IMR-90 (cell line): ENCODE results near the gene TBCD. TPM values are rescaled to one million over a fixed set of nuclear protein-coding genes. Genes with fewer than 3 reads are reported as not detected.
A peak's percentile ranks its signal among the peaks of the same experiment; 100 is the strongest.

Experiments used
- ATAC-seq: fragments of 200-7000 bp; cut with Tn5 transposase; 2 replicates; pipeline ENCODE4 v1.9.1; 2020; ENCODE audit warnings: low read depth, mild to moderate bottlenecking, moderate library complexity
- BruUV-seq: library from RNA; stranded (reverse); fragments of 400-500 nt; replicated peaks from 2 replicates; lab custom pipeline; 2021; lab: Mats Ljungman, UMichigan
- CTCF ChIA-PET: fragments of 300-600 bp; formaldehyde crosslinking; extraction: SDS; loops from one replicate; lab custom pipeline; 2021; ENCODE audit warnings: antibody characterized with exemption; lab: Yijun Ruan, JAX
- POLR2A ChIA-PET: fragments of 300-600 bp; sonication (Branson Sonifier 250); formaldehyde crosslinking; loops from one replicate; lab custom pipeline; 2022; ENCODE audit warnings: antibody characterized with exemption; ENCODE audit not compliant: unreplicated experiment; lab: Charles Lee
- DNase-seq: peaks from one replicate; pipeline ENCODE4 v3.0.0; 2013
- H2AFZ ChIP-seq: replicated peaks from 2 replicates; pipeline ENCODE3; 2013; ENCODE audit warnings: low read length, mild to moderate bottlenecking; ENCODE audit not compliant: poor library complexity
- H2AK5ac ChIP-seq: 2 replicates; pipeline ENCODE4 v1.6.1; 2013; ENCODE audit warnings: low read depth, low read length, inconsistent platforms
- H2AK9ac ChIP-seq: replicated peaks from 2 replicates; pipeline ENCODE3; 2013; ENCODE audit warnings: mild to moderate bottlenecking, low read depth, low read length, moderate library complexity; ENCODE audit not compliant: poor library complexity
- H2BK120ac ChIP-seq: 2 replicates; pipeline ENCODE4 v1.6.1; 2013; ENCODE audit warnings: low read depth, low read length, inconsistent platforms
- H2BK15ac ChIP-seq: 3 replicates; pipeline ENCODE4 v1.6.1; 2013; ENCODE audit warnings: low read depth, low read length, inconsistent platforms
- H2BK20ac ChIP-seq: 2 replicates; pipeline ENCODE4 v1.6.1; 2013; ENCODE audit warnings: low read depth, mild to moderate bottlenecking, inconsistent platforms, low read length, moderate library complexity
- H2BK5ac ChIP-seq: 2 replicates; pipeline ENCODE4 v1.6.1; 2013; ENCODE audit warnings: mild to moderate bottlenecking, low read depth, low read length, inconsistent platforms; ENCODE audit not compliant: poor library complexity, severe bottlenecking
- H3K14ac ChIP-seq: replicated peaks from 2 replicates; pipeline ENCODE4 v1.6.1; 2013; ENCODE audit warnings: low read depth, low read length, inconsistent platforms
- H3K18ac ChIP-seq: 2 replicates; pipeline ENCODE4 v1.6.1; 2013; ENCODE audit warnings: low read depth, low read length, control low read depth
- H3K23ac ChIP-seq: 2 replicates; pipeline ENCODE4 v1.6.1; 2013; ENCODE audit warnings: low read depth, low read length, inconsistent platforms
- H3K27ac ChIP-seq: 2 replicates; pipeline ENCODE4 v1.5.1; 2013; ENCODE audit warnings: mild to moderate bottlenecking, control low read depth, low read length; ENCODE audit not compliant: insufficient read depth
- H3K27me3 ChIP-seq: 2 replicates; pipeline ENCODE4 v1.6.1; 2013; ENCODE audit warnings: low read length; ENCODE audit not compliant: control insufficient read depth, insufficient read depth
- H3K36me3 ChIP-seq: 2 replicates; pipeline ENCODE4 v1.6.1; 2013; ENCODE audit warnings: low read length, mixed read lengths; ENCODE audit not compliant: control insufficient read depth, insufficient read depth
- H3K4ac ChIP-seq: 2 replicates; pipeline ENCODE4 v1.6.1; 2013; ENCODE audit warnings: low read depth, low read length, inconsistent platforms
- H3K4me1 ChIP-seq: 2 replicates; pipeline ENCODE4 v1.6.1; 2013; ENCODE audit warnings: low read length, mixed read lengths; ENCODE audit not compliant: control insufficient read depth, insufficient read depth
- H3K4me2 ChIP-seq: 2 replicates; pipeline ENCODE4 v1.6.1; 2013; ENCODE audit warnings: low read depth, mild to moderate bottlenecking, control low read depth, low read length, moderate library complexity
- H3K4me3 ChIP-seq: 2 replicates; pipeline ENCODE4 v1.5.1; 2013; ENCODE audit warnings: low read depth, mild to moderate bottlenecking, control low read depth, low read length, moderate library complexity; ENCODE audit not compliant: insufficient read depth
- H3K56ac ChIP-seq: 2 replicates; pipeline ENCODE4 v1.6.1; 2013; ENCODE audit warnings: low read length, inconsistent platforms; ENCODE audit not compliant: insufficient read depth; ENCODE audit errors: extremely low read depth
- H3K79me1 ChIP-seq, 2 experiments: 2 replicates each; pipeline ENCODE4 v1.6.1; 2013; ENCODE audit warnings: low read length in 2 of 2, inconsistent platforms in 1 of 2, low read depth in 1 of 2
- H3K9ac ChIP-seq: 2 replicates; pipeline ENCODE4 v1.6.1; 2013; ENCODE audit warnings: low read depth, low read length, control low read depth
- H3K9me1 ChIP-seq: 2 replicates; pipeline ENCODE4 v1.6.1; 2013; ENCODE audit warnings: low read length, inconsistent platforms; ENCODE audit not compliant: insufficient read depth
- H3K9me3 ChIP-seq: 2 replicates; pipeline ENCODE4 v1.6.1; 2013; ENCODE audit warnings: low read length; ENCODE audit not compliant: control insufficient read depth, insufficient read depth
- H4K20me1 ChIP-seq: 2 replicates; pipeline ENCODE4 v1.6.1; 2013; ENCODE audit warnings: low read length, inconsistent platforms; ENCODE audit not compliant: insufficient read depth
- H4K5ac ChIP-seq: 2 replicates; pipeline ENCODE4 v1.6.1; 2013; ENCODE audit warnings: mild to moderate bottlenecking, low read depth, low read length, control low read depth
- H4K8ac ChIP-seq, 2 experiments: 2 replicates each; pipeline ENCODE4 v1.6.1; 2013; ENCODE audit warnings: low read depth in 2 of 2, low read length in 2 of 2, control low read depth in 1 of 2, inconsistent platforms in 1 of 2
- H4K91ac ChIP-seq: 2 replicates; pipeline ENCODE4 v1.6.1; 2013; ENCODE audit warnings: low read depth, low read length, inconsistent platforms; ENCODE audit not compliant: insufficient read depth
- CEBPB ChIP-seq: IDR thresholded peaks from 2 replicates; pipeline ENCODE4 v1.6.1; 2012; ENCODE audit warnings: low read depth, low read length, improper control_type of control experiment
- NFE2L2 ChIP-seq: fragments of 150-350 bp; IDR thresholded peaks from 2 replicates; pipeline ENCODE4 v1.6.1; 2016; ENCODE audit warnings: low read depth, mild to moderate bottlenecking, low read length
- WGBS, 2 experiments: methylation state at CpG; one replicate each; pipeline versions ENCODE4 v1.1.5 to v1.1.7; 2013; ENCODE audit warnings: missing lambda C conversion rate in 2 of 2; ENCODE audit not compliant: insufficient read length in 1 of 2; ENCODE audit errors: extremely low coverage in 2 of 2; 5-methylcytosine and 5-hydroxymethylcytosine counted together
- dilution Hi-C: fragments of 300-500 bp; cut with HindIII; formaldehyde crosslinking; loops from one replicate; pipeline ENCODE4 v1.14.3; 2018; ENCODE audit warnings: low sequenced_read_pairs; ENCODE audit not compliant: unreplicated experiment
- in situ Hi-C: fragments of 300-500 bp; cut with MboI; formaldehyde crosslinking; loops from 3 replicates; pipeline ENCODE4 v1.14.3; 2019; ENCODE audit warnings: low sequenced_read_pairs, inconsistent platforms, mixed read lengths
- intact Hi-C: fragments of 100-400 bp; cut with micrococcal nuclease; formaldehyde crosslinking; loops from 2 replicates; pipeline ENCODE4 v1.10.0; 2022
- polyA plus RNA-seq, 3 experiments: library from polyadenylated mRNA; depleted of rRNA; stranded (reverse); fragments of >200 nt; gene quantifications; 2 replicates each; pipeline ENCODE4 v1.2.3, GENCODE V29; 2012; ENCODE audit warnings: low replicate concordance in 1 of 3
- total RNA-seq: library from RNA; depleted of rRNA; stranded (reverse); fragments of >200 nt; gene quantifications from 2 replicates; pipeline ENCODE4 v1.2.3, GENCODE V29; 2012

TBCD gene
- total and polyA plus RNA-seq, 2 of the 4 experiments (the other 2 are of a cell fraction), result 21.9 to 54.5 TPM

DNA sequence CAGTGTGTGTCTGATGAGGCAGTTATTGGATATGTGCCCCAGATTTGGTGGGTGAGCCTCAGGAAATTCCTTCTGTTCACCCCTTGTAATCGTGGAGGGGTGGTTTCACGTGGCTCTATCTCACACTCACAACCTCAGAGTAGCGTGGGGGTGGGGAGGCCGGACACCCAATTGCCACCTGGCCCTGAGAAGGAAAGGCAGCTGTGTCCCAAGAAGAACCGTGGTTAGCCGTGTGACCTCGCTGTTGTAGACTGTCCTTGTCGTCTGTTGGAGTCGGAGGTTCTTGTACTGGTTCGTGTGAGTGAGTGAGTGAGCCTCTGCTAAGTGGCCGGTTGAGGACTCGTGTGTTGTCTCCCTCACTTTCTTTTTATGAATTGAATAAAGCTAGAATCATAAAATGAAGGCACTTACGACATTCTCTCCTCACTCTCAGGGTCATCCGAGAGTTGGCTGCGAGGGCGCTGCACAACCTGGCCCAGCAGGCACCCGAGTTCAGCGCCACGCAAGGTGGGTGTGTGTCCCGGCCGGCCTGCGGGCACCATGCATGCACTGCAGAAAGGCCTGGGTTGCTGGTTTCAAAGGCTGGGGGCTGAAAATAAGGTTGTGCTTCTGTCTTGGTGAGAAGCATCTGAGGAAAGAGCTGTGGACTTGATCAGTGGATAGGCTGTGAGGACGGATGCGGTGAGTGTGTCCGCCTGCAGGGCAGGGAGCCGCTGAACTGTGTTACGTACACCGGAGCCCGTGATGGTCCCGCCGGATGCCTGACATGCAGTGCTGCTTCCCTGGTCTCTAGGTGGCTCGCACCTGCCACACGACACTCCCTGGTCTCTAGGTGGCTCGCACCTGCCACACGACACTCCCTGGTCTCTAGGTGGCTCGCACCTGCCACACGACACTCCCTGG lies 151.4 kb downstream of the TBCD start:
- H3K14ac ChIP-seq, result no peak overlapping the region

More for the DNA sequence above, 151.4 kb downstream of the TBCD start:
- dilution Hi-C loops, result no loop called here
- no TSS peak for BruUV-seq
- ChIA-PET POLR2A (no interaction called here), CTCF (no interaction called here)
- ATAC-seq, result no peak
- in situ Hi-C loops, result no loop called here
- Histone ChIP-seq H3K4ac (no peak overlapping the region), H3K18ac (no peak overlapping the region), H3K79me1 (peaks cover 6 to 30% of the 10 kb centered on the region in 2 experiments; a peak in 3 of 4 replicates), H3K4me3 (no peak overlapping the region), H2BK5ac (no peak overlapping the region), H3K9ac (no peak overlapping the region), H4K8ac (no peak overlapping the region), H3K27ac (no peak overlapping the region), H4K5ac (no peak overlapping the region), H3K27me3 (no peaks in the 10 kb centered on the region), H2AK9ac (peak overlapping the region; percentile 10), H2BK15ac (no peak overlapping the region), H3K9me1 (peaks cover 15% of the 10 kb centered on the region), H2BK20ac (no peak overlapping the region), H4K91ac (no peak overlapping the region), H3K4me2 (no peak overlapping the region), H3K9me3 (no peaks in the 10 kb centered on the region), H2AFZ (no peak overlapping the region), H2BK120ac (no peak overlapping the region), H4K20me1 (no peaks in the 10 kb centered on the region; the same call in 1 of the 2 replicates), H3K23ac (no peak overlapping the region), H3K56ac (no peak overlapping the region), H3K4me1 (peaks cover 6% of the 10 kb centered on the region), H3K36me3 (peaks cover 24% of the 10 kb centered on the region), H2AK5ac (no peak overlapping the region)
- 95% methylated on average over 5 of the region's 37 CpGs; no CpG with 5 or more reads in 1 of the 2 experiments for WGBS, 2 experiments
- TF ChIP-seq CEBPB (no peak), NFE2L2 (no peak)
- intact Hi-C loops, result no loop called here
- DNase-seq, result no peak
